IPS-20b (cell line): ENCODE measurements around the gene MVB12B.

Experiments
- H3K27ac ChIP-seq: one replicate; pipeline ENCODE4 v1.5.1; 2013; ENCODE audit warnings: low read length
- H3K27me3 ChIP-seq: 2 replicates; pipeline ENCODE4 v1.6.1; 2013; ENCODE audit warnings: mild to moderate bottlenecking, low read length, inconsistent platforms; ENCODE audit not compliant: insufficient read depth
- H3K36me3 ChIP-seq: 2 replicates; pipeline ENCODE4 v1.6.1; 2013; ENCODE audit warnings: low read depth, mild to moderate bottlenecking, inconsistent platforms, low read length, moderate library complexity; ENCODE audit not compliant: insufficient read depth
- H3K4me1 ChIP-seq: 2 replicates; pipeline ENCODE4 v1.6.1; 2013; ENCODE audit warnings: mild to moderate bottlenecking, control low read depth, inconsistent platforms, low read length, moderate library complexity; ENCODE audit not compliant: insufficient read depth
- H3K4me3 ChIP-seq: 2 replicates; pipeline ENCODE4 v1.5.1; 2013; ENCODE audit warnings: mild to moderate bottlenecking, low read length, inconsistent platforms
- H3K9ac ChIP-seq: 2 replicates; pipeline ENCODE4 v1.6.1; 2013; ENCODE audit warnings: low read depth, mild to moderate bottlenecking, inconsistent platforms, low read length, moderate library complexity
- H3K9me3 ChIP-seq: 2 replicates; pipeline ENCODE4 v1.6.1; 2013; ENCODE audit warnings: mild to moderate bottlenecking, low read depth, low read length, inconsistent platforms; ENCODE audit not compliant: insufficient read depth

MVB12B gene

GRCh38 chr9:126511411-126511810 lies 184.8 kb downstream of the MVB12B start:
- Histone ChIP-seq H3K27me3 (peaks cover 19% of the 10 kb centered on the region), H3K4me3 (no peak overlapping the region), H3K36me3 (no peaks in the 10 kb centered on the region), H3K4me1 (peaks cover 8% of the 10 kb centered on the region), H3K27ac (no peak overlapping the region), H3K9ac (no peak overlapping the region), H3K9me3 (no peaks in the 10 kb centered on the region)

GRCh38 chr9:126513159-126514036 lies 186.8 kb downstream of the MVB12B start:
- Histone ChIP-seq H3K9ac (no peak overlapping the region), H3K9me3 (no peaks in the 10 kb centered on the region), H3K36me3 (no peaks in the 10 kb centered on the region), H3K27ac (no peak overlapping the region), H3K27me3 (peaks cover 39% of the 10 kb centered on the region), H3K4me3 (peak overlapping the region; percentile 56), H3K4me1 (peaks cover 17% of the 10 kb centered on the region)

GRCh38 chr9:126514037-126514821 lies 187.6 kb downstream of the MVB12B start:
- Histone ChIP-seq H3K9ac (no peak overlapping the region), H3K9me3 (no peaks in the 10 kb centered on the region), H3K27ac (no peak overlapping the region), H3K4me1 (peaks cover 18% of the 10 kb centered on the region), H3K36me3 (no peaks in the 10 kb centered on the region), H3K4me3 (peak overlapping the region; percentile 56), H3K27me3 (peaks cover 46% of the 10 kb centered on the region)

GRCh38 chr9:126515001-126515872 lies 188.6 kb downstream of the MVB12B start:
- peaks cover 46% of the 10 kb centered on the region for H3K27me3 ChIP-seq
- no peaks in the 10 kb centered on the region for H3K9me3 ChIP-seq
- peaks cover 23% of the 10 kb centered on the region for H3K4me1 ChIP-seq
- H3K4me3 ChIP-seq, result no peak overlapping the region
- H3K27ac ChIP-seq, result no peak overlapping the region
- no peaks in the 10 kb centered on the region for H3K36me3 ChIP-seq
- H3K9ac ChIP-seq, result no peak overlapping the region

GRCh38 chr9:126515873-126516505 lies 189.4 kb downstream of the MVB12B start:
- no peak overlapping the region for H3K27ac ChIP-seq
- H3K36me3 ChIP-seq, result no peaks in the 10 kb centered on the region
- H3K4me1 ChIP-seq, result peaks cover 23% of the 10 kb centered on the region
- no peak overlapping the region for H3K9ac ChIP-seq
- H3K4me3 ChIP-seq, result no peak overlapping the region
- no peaks in the 10 kb centered on the region for H3K9me3 ChIP-seq
- peaks cover 46% of the 10 kb centered on the region for H3K27me3 ChIP-seq

- Histone ChIP-seq H3K9ac (no peak overlapping the region), H3K36me3 (no peaks in the 10 kb centered on the region), H3K4me1 (peaks cover 23% of the 10 kb centered on the region), H3K4me3 (no peak overlapping the region), H3K27me3 (peaks cover 46% of the 10 kb centered on the region), H3K27ac (no peak overlapping the region), H3K9me3 (no peaks in the 10 kb centered on the region)
Measured at GRCh38 chr9:126516561-126516935, 189.9 kb downstream of the MVB12B start.

GRCh38 chr9:126516936-126517832 lies 190.6 kb downstream of the MVB12B start:
- Histone ChIP-seq H3K27me3 (peaks cover 46% of the 10 kb centered on the region), H3K9me3 (no peaks in the 10 kb centered on the region), H3K27ac (no peak overlapping the region), H3K36me3 (no peaks in the 10 kb centered on the region), H3K9ac (no peak overlapping the region), H3K4me1 (peaks cover 23% of the 10 kb centered on the region), H3K4me3 (peak overlapping the region; percentile 37; the same call in 1 of the 2 replicates)

GRCh38 chr9:126517833-126518356 lies 191.3 kb downstream of the MVB12B start:
- H3K36me3 ChIP-seq, result no peaks in the 10 kb centered on the region
- no peak overlapping the region for H3K9ac ChIP-seq
- peaks cover 46% of the 10 kb centered on the region for H3K27me3 ChIP-seq
- H3K27ac ChIP-seq, result no peak overlapping the region
- no peaks in the 10 kb centered on the region for H3K9me3 ChIP-seq
- H3K4me1 ChIP-seq, result peaks cover 23% of the 10 kb centered on the region
- no peak overlapping the region for H3K4me3 ChIP-seq

- H3K36me3 ChIP-seq, result no peaks in the 10 kb centered on the region
- no peak overlapping the region for H3K4me3 ChIP-seq
- no peak overlapping the region for H3K9ac ChIP-seq
- H3K27me3 ChIP-seq, result peaks cover 46% of the 10 kb centered on the region
- H3K9me3 ChIP-seq, result no peaks in the 10 kb centered on the region
- H3K27ac ChIP-seq, result no peak overlapping the region
- H3K4me1 ChIP-seq, result peaks cover 17% of the 10 kb centered on the region
Measured at GRCh38 chr9:126518763-126519162, 192.1 kb downstream of the MVB12B start.

- H3K27ac ChIP-seq, result no peak overlapping the region
- peaks cover 42% of the 10 kb centered on the region for H3K27me3 ChIP-seq
- peaks cover 15% of the 10 kb centered on the region; the same call in 1 of the 2 replicates for H3K4me1 ChIP-seq
- H3K9me3 ChIP-seq, result no peaks in the 10 kb centered on the region
- no peaks in the 10 kb centered on the region for H3K36me3 ChIP-seq
- no peak overlapping the region for H3K4me3 ChIP-seq
- H3K9ac ChIP-seq, result no peak overlapping the region
Measured at GRCh38 chr9:126519660-126520420, 193.2 kb downstream of the MVB12B start.
